ENCODE measurements around the gene SSTR5.

SSTR5 gene

GRCh38 chr16:1102921-1103635, 30.5 kb downstream of the SSTR5 start:
- DNase-seq (ENCODE audit: low read depth): peak; percentile 29

- DNase-seq (ENCODE audit: low read depth): no peak
Measured at GRCh38 chr16:1103636-1103980, 31.1 kb downstream of the SSTR5 start.

DNA sequence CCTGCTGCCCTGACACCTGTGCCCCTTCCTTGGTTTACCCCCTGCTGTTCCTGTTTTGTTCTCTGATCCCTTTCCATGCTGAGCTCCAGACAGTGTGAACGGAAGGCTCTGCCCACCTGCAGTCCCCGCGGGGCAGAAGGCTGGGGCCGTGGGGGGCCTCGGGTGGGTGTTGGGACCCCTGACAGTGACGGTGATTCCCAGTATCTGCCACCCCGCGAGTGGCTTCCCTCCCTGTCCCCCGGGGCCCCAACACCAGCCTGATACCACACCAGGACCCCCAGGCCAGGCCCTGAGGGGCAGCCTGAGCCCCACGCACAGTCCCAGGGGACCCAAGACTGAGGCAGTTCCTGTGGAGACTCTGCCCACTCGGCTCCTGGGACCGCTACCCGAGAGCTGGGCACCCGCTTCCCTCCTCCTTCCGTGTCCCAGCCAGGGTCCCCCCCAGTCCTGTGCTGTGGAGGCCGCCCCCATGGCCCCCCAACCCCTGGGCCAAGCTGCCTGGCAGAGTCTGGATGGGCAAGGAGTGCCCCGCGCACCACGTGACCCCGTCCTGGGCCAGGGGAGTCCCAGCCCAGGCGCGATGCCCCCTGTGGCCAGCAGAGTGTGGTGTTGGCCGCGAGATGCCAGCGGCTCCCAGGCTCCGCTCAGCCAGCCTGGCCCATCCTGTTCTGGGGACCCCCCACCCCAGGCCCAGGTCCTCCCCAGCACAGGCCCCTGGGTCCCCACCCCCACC, 33.5 kb downstream of the SSTR5 start:
- no peak for DNase-seq (ENCODE audit: low read depth)

DNA sequence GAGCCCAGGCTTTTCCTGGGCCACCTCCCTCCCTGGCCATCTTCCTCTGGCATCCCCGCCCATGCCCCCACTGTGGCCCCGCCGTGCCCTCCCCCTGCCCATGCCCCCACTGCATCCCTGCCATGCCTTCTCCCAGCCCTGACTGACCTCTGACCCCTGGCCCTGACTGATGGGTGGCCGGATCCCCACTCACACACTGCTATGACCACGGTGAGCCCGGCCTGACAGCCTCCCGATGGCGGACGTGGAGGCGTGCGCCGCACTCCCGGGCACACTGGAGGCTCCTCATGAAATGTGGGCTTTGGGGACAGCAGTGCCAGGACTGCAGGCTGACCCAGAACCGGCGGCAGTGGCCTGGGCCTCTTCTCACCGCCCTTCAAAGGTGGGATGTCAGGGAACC, 34.1 kb downstream of the SSTR5 start:
- DNase-seq (ENCODE audit: low read depth): no peak

- no peak for DNase-seq (ENCODE audit: low read depth)
Measured at GRCh38 chr16:1107141-1107540, 34.6 kb downstream of the SSTR5 start.

- no peak for DNase-seq (ENCODE audit: low read depth)
Measured at GRCh38 chr16:1107731-1108130, 35.2 kb downstream of the SSTR5 start.

- DNase-seq (ENCODE audit: low read depth): no peak
Measured at GRCh38 chr16:1108299-1109252, 36.0 kb downstream of the SSTR5 start.

GRCh38 chr16:1109648-1110047, 37.1 kb downstream of the SSTR5 start:
- DNase-seq (ENCODE audit: low read depth): no peak

DNA sequence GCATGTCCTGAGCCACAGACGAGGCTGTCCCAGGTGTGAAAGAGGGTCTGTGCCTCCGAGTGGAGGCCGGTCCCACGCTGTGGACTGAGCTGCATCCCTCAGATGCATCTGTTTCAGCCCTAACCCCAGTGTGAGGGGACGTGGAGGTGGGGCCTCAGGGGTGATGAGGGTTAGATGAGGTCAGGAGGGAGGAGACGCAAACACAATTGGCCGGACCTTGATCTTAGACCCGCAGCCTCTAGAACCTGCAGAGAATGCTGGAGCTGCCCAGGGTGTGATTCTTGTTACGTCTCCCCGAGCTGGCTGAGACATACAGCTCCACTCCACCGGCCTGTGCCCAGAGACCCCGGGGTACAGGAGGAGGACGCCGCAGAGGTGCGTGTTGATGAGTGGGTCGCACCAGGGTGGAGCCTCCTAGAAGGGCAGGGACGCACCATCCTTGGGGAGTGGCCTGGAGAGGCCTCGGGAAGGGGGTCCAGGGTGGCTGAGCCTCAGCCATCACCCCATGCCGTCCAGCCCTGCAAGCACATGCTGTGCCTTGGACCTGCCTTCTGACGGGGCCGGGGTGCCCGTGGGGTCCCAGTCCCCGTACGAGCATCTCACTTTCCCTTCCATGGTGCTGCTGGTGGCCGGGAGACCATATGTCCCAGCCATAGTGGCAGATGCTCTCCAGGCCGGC, 40.1 kb downstream of the SSTR5 start:
- DNase-seq (ENCODE audit: low read depth): no peak

GRCh38 chr16:1113489-1113888, 40.9 kb downstream of the SSTR5 start:
- DNase-seq (ENCODE audit: low read depth): no peak

GRCh38 chr16:1113889-1114526, 41.5 kb downstream of the SSTR5 start:
- DNase-seq (ENCODE audit: low read depth): no peak

GRCh38 chr16:1116693-1117077, 44.1 kb downstream of the SSTR5 start:
- DNase-seq (ENCODE audit: low read depth): no peak

DNA sequence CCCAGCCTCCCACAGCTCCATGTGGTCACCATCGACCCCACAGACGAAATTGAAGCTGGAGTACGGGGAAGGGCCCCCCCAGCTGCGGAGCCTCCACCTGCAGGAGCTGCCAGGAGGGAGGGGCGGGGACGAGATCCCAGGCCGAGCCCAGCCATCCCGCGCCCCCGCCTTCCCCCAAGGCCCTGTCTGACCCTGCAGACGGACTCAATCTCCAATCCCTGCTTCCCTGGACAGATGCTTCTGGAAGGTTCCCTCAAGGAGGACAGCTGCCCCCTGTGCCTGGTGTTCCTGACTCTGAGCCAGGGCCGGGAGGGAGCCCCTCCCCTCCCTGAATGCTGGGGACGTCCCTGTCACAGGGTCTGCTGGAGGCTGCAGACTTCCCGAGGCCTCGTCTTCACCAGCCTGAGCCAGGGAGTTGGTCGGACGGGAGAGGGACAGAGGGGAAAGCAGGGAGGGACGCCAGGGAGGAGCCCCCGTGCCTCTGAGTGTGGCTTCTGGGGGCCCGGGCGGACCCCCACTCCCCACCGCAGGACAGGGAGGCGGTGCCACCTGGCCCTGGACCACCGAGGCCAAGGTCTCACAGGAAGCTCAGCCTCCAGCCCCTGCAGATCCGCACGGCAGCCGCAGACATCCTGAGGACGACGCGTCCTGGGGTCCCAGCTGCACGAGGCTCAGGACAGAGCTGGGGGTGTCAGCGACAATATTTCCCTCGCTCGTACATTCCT, 44.8 kb downstream of the SSTR5 start:
- DNase-seq (ENCODE audit: low read depth): no peak

- no peak for DNase-seq (ENCODE audit: low read depth)
Measured at GRCh38 chr16:1117926-1118325, 45.4 kb downstream of the SSTR5 start.

- no peak for DNase-seq (ENCODE audit: low read depth)
Measured at GRCh38 chr16:1119129-1119528, 46.6 kb downstream of the SSTR5 start.

DNA sequence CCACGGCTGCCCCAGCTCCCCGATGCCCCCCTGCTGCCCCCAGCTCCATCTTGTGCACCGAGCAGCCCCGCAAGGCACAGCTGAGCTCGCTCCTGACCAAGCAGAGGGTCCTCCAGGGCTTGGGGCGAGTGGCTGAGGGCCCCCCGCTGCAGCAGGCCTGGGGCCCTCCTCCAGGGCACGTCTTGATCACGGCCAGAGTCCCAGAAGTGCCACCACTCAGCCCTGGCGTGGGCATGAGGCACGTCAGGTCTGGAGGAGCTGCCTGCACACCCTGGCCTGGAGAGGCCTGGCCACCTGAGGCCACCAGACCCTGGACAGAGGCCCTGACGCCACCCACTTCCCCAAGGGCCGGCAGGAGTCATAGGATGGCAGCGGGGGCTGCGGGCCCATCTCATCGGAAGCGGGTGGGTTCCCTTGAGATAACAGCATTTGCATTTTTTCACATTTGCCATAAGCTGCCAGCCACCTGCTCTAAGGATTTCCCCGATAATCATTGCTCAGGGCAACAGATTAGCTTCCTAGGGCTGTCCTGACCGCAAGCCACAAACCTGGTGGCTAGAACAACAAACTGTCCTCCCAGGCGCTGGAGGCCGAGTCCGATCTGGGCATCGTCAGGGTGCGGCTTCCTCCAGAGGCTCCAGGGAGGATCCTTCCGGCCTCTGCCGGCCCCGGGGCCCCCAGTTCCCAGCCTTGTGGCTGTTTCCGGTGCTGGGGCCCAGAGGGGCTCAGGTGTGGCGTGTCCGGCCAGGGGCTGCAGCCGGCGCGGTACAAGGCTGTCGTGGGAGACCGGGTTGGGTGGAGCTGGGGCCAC, 47.4 kb downstream of the SSTR5 start:
- no peak for DNase-seq (ENCODE audit: low read depth)

GRCh38 chr16:1120577-1120941, 48.0 kb downstream of the SSTR5 start:
- no peak for DNase-seq (ENCODE audit: low read depth)

GRCh38 chr16:1121009-1121408, 48.5 kb downstream of the SSTR5 start:
- no peak for DNase-seq (ENCODE audit: low read depth)

- DNase-seq (ENCODE audit: low read depth): no peak
Measured at GRCh38 chr16:1121601-1122397, 49.3 kb downstream of the SSTR5 start.
